Left ventricle myocardium superior (tissue), 1 donor: Measurements from ENCODE around the gene PON2. TPM values are rescaled to one million over a fixed set of nuclear protein-coding genes. Genes with fewer than 3 reads are reported as not detected.
A peak's percentile ranks its signal among the peaks of the same experiment; 100 is the strongest.
"Not testable (repeated sequence)": the region's sequence is repeated elsewhere in the genome, so short reads cannot be mapped to it uniquely, and the experiment has no call there.

Source experiments
- ATAC-seq: fragments of 200-7000 bp; cut with Tn5 transposase; one replicate; pipeline ENCODE4 v1.9.1; 2020; ENCODE audit warnings: mild to moderate bottlenecking, moderate library complexity
- DNase-seq: peaks from one replicate; pipeline ENCODE4 v3.0.0-alpha.2; 2020
- intact Hi-C: fragments of 100-400 bp; cut with micrococcal nuclease; formaldehyde crosslinking; loops from one replicate; pipeline ENCODE4 v1.11.0; 2022
- long read RNA-seq: library from polyadenylated mRNA; unstranded; transcript quantifications from one replicate; pipeline ENCODE4 v2.0.0, GENCODE V29; 2021
- total RNA-seq: library from RNA; stranded (reverse); fragmentation: NEBNext Ultra II Directional; extraction: Animal tissue kit (Norgen Biotek cat#: 25700); gene quantifications from one replicate; pipeline ENCODE4 v1.2.1, GENCODE V29; 2021
- donor health status: DM: no; HTN: yes; CAD: no; lungs with severe emphysema.

Gene PON2
- 39.9 TPM for total RNA-seq
- long read RNA-seq, transcript PON2-202 (9 exons, 1,726 nt) = minor isoform, 6 of 76 reads
- long read RNA-seq, transcript PON2-218 (9 exons, 1,653 nt) = major isoform, 58 of 76 reads
- long read RNA-seq, partial matches to known transcripts = 2 of 76 reads
- long read RNA-seq, other reads (novel, unspliced or antisense) = 8 of 76 reads

DNA sequence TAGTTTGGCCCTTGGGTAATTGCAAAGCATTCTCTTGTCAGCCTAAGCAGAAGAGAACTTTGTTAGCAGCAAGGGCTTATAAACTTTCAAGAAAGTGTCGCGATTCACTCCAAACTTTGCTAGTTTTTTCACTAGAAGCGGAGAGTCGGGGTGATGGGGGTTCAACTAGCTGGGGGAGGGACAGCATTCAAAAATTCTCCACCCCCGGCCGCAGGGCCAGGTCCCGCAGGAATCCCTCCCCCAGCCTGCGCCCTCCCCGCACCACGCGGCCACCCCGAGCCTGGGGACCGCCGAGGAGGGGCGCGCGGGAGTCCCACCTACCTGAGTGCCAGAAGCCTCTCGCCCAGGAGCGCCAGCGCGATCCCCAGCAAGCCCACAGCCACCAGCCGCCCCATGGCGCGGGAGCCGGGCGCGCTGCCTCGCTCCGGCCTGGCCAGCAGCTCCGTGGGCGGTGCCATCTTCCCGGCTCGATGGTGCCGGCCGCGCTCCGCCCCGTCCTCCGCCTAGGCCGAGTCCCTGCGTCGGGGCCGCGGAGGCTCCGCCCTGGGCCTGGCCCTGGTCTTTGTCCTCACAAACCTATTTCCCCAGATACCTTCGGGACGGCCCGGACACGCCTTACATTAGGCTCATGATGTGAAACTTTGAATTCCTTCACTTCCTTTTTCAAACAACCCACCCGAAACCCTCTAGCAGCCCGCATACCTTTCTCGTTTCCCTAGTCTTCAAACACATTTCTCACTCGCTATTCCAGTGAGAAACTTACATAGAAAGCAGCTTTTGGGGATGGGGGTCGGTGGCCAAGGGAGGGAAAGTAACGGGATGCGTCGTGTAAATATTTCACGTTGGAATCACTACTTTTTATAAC lies at the start of gene PON2:
PON2 (minus strand) TSS at position 472 of the 865 bp plus-strand sequence; CDS start at position 395, 77 bp downstream.
- DNase-seq (peak; percentile 93), ATAC-seq (peak; percentile 100)
- intact Hi-C loops = no loop called here

DNA sequence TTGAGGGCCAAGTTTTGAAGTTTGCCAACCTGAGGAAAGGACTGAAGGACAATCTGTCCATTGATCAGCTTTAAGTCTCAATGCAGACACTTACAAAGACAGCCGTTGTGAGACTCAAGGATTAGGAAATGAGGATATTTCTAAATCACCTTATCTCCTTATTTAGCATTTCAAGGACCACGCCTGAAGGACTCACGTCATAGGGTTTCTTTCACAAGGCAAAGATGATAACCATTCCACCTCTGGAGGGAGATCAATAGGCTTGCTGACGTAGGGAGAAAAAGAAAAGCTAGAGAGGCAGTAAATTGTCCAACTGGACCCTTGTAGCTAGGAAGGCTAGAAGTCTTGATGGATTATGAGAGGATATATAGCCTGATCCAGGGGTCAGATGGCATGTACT lies 47.6 kb upstream of the PON2 start:
- DNase-seq (no peak), ATAC-seq (no peak)
- intact Hi-C loops = no loop called here

DNA sequence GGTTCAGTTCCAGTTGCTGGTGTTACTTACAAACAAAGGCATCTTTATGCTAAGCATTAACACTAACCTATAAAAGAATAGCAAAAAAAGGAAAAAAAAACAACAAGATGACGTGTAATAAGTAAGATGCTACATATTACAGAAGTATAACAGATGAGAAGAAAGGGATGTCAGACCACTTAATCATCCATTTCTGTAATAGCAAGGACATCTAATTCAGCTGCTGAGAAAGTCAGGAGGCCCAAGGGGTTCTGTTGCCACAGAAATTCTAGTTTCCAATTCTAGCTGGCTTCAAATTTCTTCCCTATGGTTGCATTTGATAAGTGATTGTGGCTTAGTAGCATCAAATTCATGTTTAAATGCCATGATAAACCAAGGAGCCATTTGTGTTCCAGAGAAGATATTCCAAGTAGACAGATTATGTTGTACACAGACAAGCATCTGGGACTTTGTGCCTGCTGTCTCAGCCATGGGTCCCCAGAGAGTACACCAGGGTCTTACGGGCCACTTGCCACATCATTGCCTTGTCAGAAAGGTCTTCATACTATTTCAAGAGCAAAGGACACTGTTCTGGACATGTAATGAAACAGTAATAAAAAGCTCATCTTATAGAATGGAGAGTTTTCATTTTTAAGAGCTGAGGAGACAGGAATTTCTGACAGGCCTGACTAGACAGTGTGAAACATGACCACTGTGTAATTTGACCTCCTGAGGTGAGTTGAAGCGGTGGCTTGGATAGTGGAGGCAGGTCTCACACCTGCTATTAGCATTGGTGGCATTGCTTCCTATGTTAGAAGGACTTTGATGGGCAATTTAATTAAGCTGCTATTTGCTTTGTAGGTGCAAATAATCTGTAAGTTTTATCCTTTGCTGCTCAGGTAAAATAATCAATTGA lies 46.7 kb upstream of the PON2 start:
- ATAC-seq (no peak), DNase-seq (no peak)
- intact Hi-C loops = no loop called here

DNA sequence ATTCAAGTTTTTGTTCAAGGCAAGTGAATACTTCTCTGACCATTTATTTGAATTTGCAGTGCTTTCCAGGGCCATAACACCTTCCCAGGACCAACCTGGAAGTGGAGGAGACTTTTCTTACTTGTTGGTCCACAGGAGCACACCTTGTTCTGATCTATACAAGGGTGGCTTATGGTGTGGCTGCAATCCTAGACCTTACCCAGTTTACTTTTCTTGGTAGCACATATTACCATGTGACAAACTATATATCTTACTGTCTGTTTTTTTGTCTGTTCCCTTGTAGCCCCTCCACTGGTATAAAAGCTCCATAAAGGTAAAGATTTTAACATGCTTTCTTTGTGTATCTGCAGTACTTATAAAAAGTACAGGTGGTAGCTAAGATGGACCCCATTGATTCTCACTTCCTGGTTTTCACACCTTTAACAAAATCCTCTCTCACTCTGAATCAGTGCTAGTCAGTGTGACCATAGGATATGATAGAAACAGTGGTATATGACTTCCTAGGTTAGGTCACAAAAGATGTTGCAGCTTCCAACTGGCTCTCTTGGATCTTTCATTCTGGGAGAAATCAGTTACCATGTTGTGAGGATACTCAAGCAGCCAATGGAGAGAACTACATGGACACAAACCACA lies 45.3 kb upstream of the PON2 start:
- no peak for DNase-seq
- intact Hi-C loops = loop anchor here (10.0 kb wide), 1 partner anchor 165 kb away; no protein-coding TSS in a partner anchor
- ATAC-seq = no peak

DNA sequence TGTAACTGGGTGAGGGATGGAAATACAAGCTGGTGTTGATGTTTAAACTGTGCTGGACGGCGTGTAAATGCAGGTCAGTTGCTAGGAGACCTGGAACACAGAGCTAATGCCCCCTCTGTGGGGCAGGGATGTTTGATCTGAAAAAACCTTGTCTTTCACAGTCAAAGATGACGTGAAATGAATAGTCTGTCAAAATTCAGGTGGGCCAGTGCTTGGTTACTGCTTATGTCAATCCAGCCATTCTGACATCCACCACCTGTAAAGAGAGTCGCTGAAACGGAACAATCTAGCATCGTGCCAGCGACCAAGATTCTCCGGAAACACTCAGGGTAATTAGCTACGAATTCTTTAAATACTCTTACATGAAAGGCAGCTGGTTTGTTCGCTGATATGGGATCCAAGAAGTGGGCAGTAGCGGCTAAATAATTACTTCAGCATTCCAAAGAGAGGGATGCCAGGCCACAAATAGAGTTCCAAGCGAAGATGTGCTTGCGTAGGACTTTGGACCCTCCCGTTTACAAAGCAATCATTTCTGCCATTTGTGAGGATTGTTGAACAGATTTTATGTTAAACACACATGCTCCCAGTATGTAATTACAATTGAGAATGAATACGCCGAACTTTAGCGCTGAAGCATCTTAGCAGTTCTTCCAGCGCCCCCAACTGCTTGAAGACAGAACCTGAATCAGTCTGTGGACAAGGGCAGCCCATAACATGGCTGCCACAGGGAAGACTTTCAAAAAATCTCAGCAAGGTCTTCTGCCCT lies 43.6 kb upstream of the PON2 start:
- intact Hi-C loops = loop anchor here (10.0 kb wide), 1 partner anchor 164 kb away; no protein-coding TSS in a partner anchor
- peak; percentile 59 for ATAC-seq
- no peak for DNase-seq

DNA sequence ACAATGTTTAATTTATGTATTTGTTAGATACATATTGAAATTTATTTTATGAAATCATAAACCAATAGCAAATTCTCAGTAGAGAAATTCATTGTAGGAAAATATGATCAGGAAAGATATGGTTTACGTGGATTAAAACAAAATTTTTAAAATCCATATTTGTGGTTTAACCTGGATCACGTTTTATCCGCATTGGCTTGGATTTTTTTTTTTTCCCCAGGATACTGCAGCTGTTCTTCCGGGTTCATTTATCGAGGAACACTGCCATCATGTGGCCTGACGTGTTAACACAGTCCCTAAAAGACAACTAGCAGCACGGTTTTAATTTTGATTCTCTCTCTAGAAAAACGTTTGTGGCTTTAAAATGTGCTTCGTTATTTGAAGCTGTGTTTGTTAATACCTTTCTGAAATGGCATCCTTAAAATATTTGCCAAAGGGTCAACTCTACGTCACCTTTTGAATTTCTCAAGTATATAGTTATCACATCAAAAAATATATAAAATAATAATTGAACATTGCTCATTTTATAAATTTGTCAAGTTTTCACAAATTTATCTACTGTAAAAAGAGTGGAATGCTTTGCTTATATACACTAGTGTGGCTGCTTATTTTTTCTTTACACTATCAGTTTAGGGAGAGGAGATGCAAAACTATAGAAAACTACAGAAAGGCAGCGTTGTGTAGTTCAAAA lies 42.2 kb upstream of the PON2 start:
- peak; percentile 54 for DNase-seq
- intact Hi-C loops = loop anchor here (10.0 kb wide), 1 partner anchor 162 kb away; no protein-coding TSS in a partner anchor
- ATAC-seq = peak; percentile 76

DNA sequence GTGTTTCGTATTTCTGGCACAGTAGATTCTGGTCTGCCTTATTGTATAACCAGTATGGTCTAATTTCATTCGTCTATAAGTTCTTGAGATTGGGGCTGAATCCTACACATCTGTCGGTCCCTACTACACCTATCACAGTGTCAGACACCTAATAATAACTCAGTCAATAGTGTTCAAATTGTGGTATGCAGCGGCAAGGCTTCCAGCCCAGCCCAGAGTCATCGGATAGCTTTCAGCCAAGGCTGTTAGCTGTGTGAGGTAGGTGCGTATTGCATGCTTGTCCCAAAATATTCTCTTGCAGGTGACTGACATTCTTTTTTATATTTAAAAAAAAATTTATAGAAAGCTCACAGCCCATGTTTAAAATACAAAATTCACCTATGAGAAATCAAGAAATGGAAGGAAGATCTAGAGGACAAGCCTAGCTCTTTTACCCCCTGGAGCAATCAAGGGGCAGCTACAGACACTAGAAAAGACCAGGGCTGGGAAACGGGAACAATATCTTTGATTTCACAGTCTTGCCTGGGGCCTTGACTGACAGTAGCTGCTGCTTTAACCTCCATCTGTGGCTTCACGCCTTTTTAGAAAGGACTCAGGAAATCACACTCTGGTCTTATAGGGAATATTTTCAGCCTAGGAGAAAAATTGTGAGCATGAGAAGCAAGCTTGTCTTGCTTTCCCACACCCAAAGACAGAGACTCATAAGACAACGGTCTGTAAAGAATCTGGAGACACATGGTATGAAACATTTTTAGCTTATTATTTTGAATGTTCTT lies 41.4 kb upstream of the PON2 start:
- intact Hi-C loops = loop anchor here (10.0 kb wide), 1 partner anchor 161 kb away; no protein-coding TSS in a partner anchor
- ATAC-seq (no peak), DNase-seq (no peak)

DNA sequence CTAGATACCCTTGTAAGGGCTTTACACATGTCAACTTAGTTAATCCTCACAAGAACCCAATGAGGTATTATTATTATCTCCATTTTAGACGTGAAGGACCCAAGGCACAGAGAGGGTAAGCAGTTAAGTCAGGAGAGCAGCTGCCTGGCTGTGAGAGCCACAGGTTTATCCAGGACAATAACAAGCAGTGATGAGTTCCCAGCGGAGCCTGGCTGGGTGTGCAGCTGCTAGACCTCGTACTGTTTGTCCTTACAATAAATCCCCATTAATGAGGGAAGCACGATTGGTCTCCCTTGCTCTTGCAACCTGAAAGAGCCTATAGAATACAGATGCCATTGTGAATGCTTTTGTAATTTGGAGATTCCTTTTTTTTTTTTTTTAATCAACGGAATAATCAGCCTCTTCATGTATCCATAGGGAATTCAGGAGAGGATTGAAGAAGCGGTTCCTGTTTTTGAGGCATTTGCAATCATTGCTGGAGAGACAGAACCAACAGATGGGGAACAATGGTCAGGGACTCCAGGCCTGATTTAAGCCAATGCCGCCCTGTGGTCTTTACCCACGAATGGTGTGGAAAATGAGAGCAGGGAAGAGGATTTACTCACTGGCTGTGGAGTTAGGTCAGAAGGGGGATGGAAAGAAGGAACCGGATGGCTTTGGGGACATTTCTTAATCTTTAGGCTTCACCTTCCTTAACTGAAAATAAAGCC lies 38.6 kb upstream of the PON2 start:
- no peak for ATAC-seq
- no peak for DNase-seq
- intact Hi-C loops = loop anchor here (10.0 kb wide), 1 partner anchor 159 kb away; no protein-coding TSS in a partner anchor

DNA sequence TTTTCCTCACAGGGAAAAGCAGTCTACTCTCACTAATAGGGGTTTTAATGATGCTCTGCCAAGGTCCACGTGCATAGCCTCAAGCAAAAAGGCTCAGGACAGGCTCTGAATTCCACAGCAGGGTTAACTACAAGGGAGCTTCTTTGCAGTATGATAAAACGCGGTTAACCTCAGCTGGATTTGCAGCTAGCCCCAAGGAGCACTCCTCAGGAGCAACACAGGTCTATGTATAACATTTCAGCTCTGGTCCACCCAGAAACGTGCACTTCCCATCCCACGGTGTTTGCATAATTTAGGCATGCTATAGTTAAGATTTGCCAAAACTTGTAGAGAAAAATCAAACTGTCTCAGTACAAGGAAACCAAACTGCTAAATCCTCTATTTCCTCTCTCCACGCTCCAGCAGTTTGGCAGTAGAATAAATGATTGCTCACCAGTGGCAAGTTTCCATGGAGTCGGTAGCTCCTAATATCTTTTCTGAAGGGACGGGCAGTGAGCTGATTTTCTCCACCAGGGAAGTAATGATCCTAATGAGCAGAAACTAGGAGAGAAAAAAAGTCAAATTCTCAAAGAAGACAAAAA lies 37.8 kb upstream of the PON2 start:
- DNase-seq = no peak
- intact Hi-C loops = loop anchor here (10.0 kb wide), 1 partner anchor 158 kb away; no protein-coding TSS in a partner anchor
- peak; percentile 28 for ATAC-seq

DNA sequence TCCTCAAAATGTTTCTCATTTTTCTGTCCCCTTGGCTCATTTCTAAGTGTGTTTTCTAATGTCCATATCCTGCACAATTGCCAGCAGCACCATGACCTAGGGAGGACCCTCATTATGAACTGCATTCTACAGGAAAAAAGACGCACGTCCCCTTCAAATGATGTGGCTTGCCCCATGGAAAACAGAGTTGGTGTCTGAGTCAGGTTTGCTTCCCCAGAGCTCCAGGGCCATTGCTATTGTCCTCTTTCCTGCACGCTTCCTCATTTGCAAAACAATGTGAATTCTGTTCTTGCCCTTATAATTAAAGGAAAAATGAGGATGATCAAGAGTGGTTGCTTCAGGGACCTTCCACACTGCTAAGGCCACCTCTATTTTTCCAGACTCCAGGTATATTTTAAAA lies 36.2 kb upstream of the PON2 start:
- no peak for ATAC-seq
- no peak for DNase-seq
- intact Hi-C loops = loop anchor here (10.0 kb wide), 1 partner anchor 156 kb away; no protein-coding TSS in a partner anchor

DNA sequence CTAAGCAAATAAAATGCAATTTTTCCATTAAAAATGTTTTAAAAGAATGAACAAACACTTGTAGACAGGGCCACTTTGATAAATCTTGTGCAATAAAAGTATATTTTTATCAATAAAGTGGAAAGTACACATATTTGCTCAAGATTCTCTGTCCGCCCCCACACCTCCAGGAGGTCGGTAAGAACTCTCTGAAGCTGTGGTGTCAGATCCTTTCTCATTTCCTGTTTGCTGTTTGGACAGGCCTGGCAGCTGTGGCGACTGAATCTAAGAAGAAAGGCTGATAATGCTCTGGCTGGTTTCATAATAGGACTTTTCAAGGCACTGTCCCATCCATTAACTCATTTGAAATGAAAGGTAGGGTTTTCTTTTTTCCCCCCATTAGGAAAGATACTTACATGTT lies 35.6 kb upstream of the PON2 start:
- DNase-seq (no peak), ATAC-seq (peak; percentile 41)
- intact Hi-C loops = loop anchor here (10.0 kb wide), 1 partner anchor 156 kb away; no protein-coding TSS in a partner anchor

DNA sequence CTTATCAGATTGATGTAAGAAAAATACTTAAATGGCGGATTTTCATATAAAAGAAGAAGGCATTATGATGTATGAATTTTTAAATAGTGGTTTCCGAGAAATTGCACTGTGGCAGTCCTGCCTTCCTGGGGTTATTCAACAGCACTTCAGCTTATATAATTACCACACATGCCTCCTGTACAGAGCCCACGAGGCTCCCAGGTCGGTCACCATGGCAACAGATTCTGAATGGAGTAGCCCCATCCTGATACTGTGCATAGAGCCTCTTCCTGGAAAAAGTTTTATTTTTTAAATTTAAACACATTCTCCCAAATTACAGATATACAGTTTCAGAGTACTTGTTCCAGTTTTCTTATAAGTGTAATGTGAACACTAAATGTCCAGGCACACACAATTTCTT lies 35.0 kb upstream of the PON2 start:
- intact Hi-C loops = loop anchor here (10.0 kb wide), 1 partner anchor 155 kb away; no protein-coding TSS in a partner anchor
- DNase-seq = no peak
- ATAC-seq = no peak

DNA sequence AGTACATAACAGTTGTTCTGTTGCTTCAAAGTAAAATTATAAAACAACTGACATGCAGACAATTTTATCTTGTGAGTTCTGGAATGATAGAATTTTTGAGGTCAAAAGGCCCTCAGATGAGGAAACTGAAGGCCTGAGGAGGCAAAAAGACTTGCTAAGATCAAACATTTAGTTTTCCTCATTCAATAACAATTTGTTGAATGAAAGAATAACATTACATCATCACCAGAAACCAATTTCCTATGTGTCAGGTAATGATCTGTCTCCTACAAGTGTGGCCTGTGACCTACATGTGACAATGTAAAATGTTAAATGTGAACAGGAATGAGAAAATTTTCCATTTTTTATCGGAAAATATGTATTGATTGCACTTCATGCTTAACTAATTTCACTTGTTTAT lies 34.4 kb upstream of the PON2 start:
- DNase-seq (no peak), ATAC-seq (no peak)
- intact Hi-C loops = no loop called here

DNA sequence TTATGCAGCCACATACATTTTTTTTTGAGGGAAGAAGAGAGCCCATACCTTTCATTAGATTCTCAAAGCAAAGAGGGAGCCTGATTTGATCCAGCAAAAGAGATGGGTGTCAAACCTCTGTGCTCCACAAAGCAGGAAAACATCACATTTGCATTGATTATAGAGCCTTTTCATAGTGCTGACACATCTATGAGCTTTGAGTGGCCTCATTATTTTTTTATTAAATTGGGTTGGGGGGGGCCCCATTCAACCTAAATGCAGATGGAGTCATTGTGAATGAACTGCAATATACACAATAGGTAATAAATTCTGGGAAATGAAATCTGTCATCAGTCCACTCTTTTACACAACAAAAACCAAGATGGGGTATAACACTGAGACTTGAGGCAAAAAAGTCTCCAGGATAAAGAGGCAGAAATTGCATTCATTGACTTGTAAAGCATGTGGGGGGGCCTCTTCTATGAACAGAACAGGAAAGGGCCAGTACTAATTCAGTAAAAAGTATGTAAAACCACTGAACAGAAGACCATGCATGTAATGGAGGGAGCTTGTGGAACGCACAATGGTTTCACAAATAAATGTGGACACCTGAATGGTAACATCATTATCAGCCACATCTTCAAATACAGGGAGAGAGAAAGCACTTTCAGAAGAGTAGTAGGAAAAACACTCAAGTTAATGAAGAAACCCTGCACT lies 33.2 kb upstream of the PON2 start:
- DNase-seq = no peak
- intact Hi-C loops = no loop called here
- no peak for ATAC-seq

DNA sequence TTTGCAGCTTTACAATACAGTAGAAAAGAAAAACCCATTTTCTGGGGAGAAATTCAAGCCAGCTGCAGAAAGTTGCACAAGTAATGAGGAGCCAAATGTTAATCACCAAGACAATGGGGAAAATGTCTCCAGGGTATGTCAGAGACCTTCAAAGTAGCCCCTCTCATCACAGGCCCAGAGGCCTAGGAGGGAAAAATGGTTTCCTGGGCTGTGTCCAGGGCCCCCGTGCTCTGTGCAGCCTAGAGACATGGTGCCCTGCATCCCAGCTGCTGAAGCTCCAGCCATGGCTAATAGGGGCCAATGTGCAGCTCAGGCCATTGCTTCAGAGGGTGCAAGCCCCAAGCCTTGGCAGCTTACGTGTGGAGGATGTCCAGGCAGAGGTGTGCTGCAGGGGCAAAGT lies 25.8 kb upstream of the PON2 start:
- ATAC-seq, DNase-seq, intact Hi-C loops: not testable (repeated sequence)
